ENCODE data around the gene KLK11.

Gene KLK11

GRCh38 chr19:50981587-50982146 lies 44.7 kb downstream of the KLK11 start:
- H3K4me3 Mint-ChIP-seq = no peak overlapping the region
- H3K27ac Mint-ChIP-seq = no peak overlapping the region
- no peaks in the 10 kb centered on the region for H3K4me1 Mint-ChIP-seq
- ATAC-seq (replicated peaks) (no peak), DNase-seq (no peak)
- no peaks in the 10 kb centered on the region for H3K36me3 Mint-ChIP-seq
- peaks cover 61 to 62% of the 10 kb centered on the region in 2 donors for H3K27me3 Mint-ChIP-seq
- H3K9me3 Mint-ChIP-seq = peaks cover 0 to 3% of the 10 kb centered on the region in 2 donors

- no peaks in the 10 kb centered on the region for H3K4me1 Mint-ChIP-seq
- ATAC-seq (replicated peaks) (no peak), DNase-seq (no peak)
- peaks cover 66 to 67% of the 10 kb centered on the region in 2 donors for H3K27me3 Mint-ChIP-seq
- no peak overlapping the region for H3K4me3 Mint-ChIP-seq
- no peaks in the 10 kb centered on the region for H3K36me3 Mint-ChIP-seq
- H3K9me3 Mint-ChIP-seq = peaks cover 0 to 3% of the 10 kb centered on the region in 2 donors
- no peak overlapping the region for H3K27ac Mint-ChIP-seq
Measured at GRCh38 chr19:50980208-50980607, 46.2 kb downstream of the KLK11 start.

GRCh38 chr19:50979758-50980157 lies 46.7 kb downstream of the KLK11 start:
- H3K4me1 Mint-ChIP-seq = no peaks in the 10 kb centered on the region
- no peak for DNase-seq
- no peak overlapping the region for H3K27ac Mint-ChIP-seq
- peaks cover 62 to 66% of the 10 kb centered on the region in 2 donors for H3K27me3 Mint-ChIP-seq
- ATAC-seq (replicated peaks) = no peak
- no peak overlapping the region for H3K4me3 Mint-ChIP-seq
- H3K9me3 Mint-ChIP-seq = no peaks in the 10 kb centered on the region
- no peaks in the 10 kb centered on the region for H3K36me3 Mint-ChIP-seq

- H3K27ac Mint-ChIP-seq = no peak overlapping the region
- DNase-seq (no peak), ATAC-seq (replicated peaks) (no peak)
- H3K36me3 Mint-ChIP-seq = no peaks in the 10 kb centered on the region
- H3K9me3 Mint-ChIP-seq = no peaks in the 10 kb centered on the region
- H3K4me1 Mint-ChIP-seq = no peaks in the 10 kb centered on the region
- H3K4me3 Mint-ChIP-seq = no peak overlapping the region
- peaks cover 61 to 65% of the 10 kb centered on the region in 2 donors for H3K27me3 Mint-ChIP-seq
Measured at GRCh38 chr19:50978772-50979390, 47.5 kb downstream of the KLK11 start.

GRCh38 chr19:50977626-50978025 lies 48.8 kb downstream of the KLK11 start:
- DNase-seq (no peak), ATAC-seq (replicated peaks) (no peak)
- no peaks in the 10 kb centered on the region for H3K36me3 Mint-ChIP-seq
- H3K27ac Mint-ChIP-seq = no peak overlapping the region
- no peaks in the 10 kb centered on the region for H3K9me3 Mint-ChIP-seq
- peaks cover 65 to 66% of the 10 kb centered on the region in 2 donors for H3K27me3 Mint-ChIP-seq
- H3K4me3 Mint-ChIP-seq = no peak overlapping the region
- H3K4me1 Mint-ChIP-seq = no peaks in the 10 kb centered on the region

GRCh38 chr19:50975766-50976165 lies 50.6 kb downstream of the KLK11 start:
- peaks cover 60 to 61% of the 10 kb centered on the region in 2 donors for H3K27me3 Mint-ChIP-seq
- no peaks in the 10 kb centered on the region for H3K36me3 Mint-ChIP-seq
- DNase-seq (no peak), ATAC-seq (replicated peaks) (no peak)
- H3K4me3 Mint-ChIP-seq = no peak overlapping the region
- H3K4me1 Mint-ChIP-seq = no peaks in the 10 kb centered on the region
- H3K9me3 Mint-ChIP-seq = no peaks in the 10 kb centered on the region
- no peak overlapping the region for H3K27ac Mint-ChIP-seq

- H3K4me1 Mint-ChIP-seq = no peaks in the 10 kb centered on the region
- H3K27ac Mint-ChIP-seq = no peak overlapping the region
- H3K4me3 Mint-ChIP-seq = no peak overlapping the region
- no peaks in the 10 kb centered on the region for H3K9me3 Mint-ChIP-seq
- no peaks in the 10 kb centered on the region for H3K36me3 Mint-ChIP-seq
- H3K27me3 Mint-ChIP-seq = peaks cover 60 to 62% of the 10 kb centered on the region in 2 donors
- no peak for DNase-seq
- ATAC-seq (replicated peaks) = no peak
Measured at GRCh38 chr19:50974702-50975556, 51.5 kb downstream of the KLK11 start.

- Mint-ChIP-seq H3K27me3 (peaks cover 54 to 58% of the 10 kb centered on the region in 2 donors), H3K9me3 (no peaks in the 10 kb centered on the region), H3K4me1 (no peaks in the 10 kb centered on the region), H3K27ac (no peak overlapping the region), H3K36me3 (no peaks in the 10 kb centered on the region), H3K4me3 (no peak overlapping the region)
- ATAC-seq (replicated peaks) (no peak), DNase-seq (no peak)
Measured at GRCh38 chr19:50972795-50973376, 53.5 kb downstream of the KLK11 start.

Data from stimulated activated naive B cell treated with anti-CD40 and anti-IgM and Interleukin-4, amounts not matched to agents 10 μg/mL and 1 μg/mL and 100 μg/mL, for 72 hours (primary cell).